ENCODE data around the gene GSTT2.

DNA sequence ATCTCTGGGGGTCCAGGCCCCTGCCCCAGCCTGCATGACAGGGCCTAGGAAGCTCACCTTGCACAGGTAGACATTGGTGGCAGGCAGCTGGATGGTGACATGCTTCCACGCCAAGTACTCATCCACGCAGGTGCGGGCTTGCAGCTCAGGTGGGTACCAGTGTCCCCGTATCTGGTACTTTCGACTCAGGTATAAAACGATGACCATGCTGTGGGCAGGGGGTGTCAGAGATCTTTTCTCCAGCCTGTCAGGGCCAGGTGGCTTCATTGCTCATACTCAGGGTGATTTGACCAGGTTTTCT is 26.9 kb downstream of the GSTT2 start:
- TF ChIP-seq ZNF274 (IDR thresholded peaks at IDR 0.05; ENCODE audit: low read depth, low read length) (no peak), SUZ12 (IDR thresholded peaks at IDR 0.05; ENCODE audit: extremely low read depth, insufficient read depth, insufficient read length) (no peak), YY1 (IDR thresholded peaks at IDR 0.05; ENCODE audit: insufficient read depth, insufficient read length) (no peak)

Measured in NT2/D1 (cell line).